ENCODE data around the gene ADPRH. TPM values are rescaled to one million over a fixed set of nuclear protein-coding genes. Genes with fewer than 3 reads are reported as not detected.

Gene ADPRH
- total RNA-seq (2012; rRNA removed) (under 0.01 TPM in 2 replicates), polyA plus RNA-seq (2012; rRNA removed) (0.06 and 0.12 TPM in 2 replicates), Bru-seq, nascent RNA (percentile 11 among the genes with signal in this experiment), BruChase-seq, experiment 1, labeled RNA remaining after a 6-hour chase (percentile 14 among the genes with signal in this experiment), BruChase-seq, experiment 2, labeled RNA remaining after a 2-hour chase (not detected)
- polyA plus RNA-seq (2012; cell fraction: cytosol; rRNA removed) = 0.07 and 0.12 TPM in 2 replicates
- 0.02 TPM in 2 replicates for polyA plus RNA-seq (2012; cell fraction: nucleus; rRNA removed; ENCODE audit: low replicate concordance)
- long read RNA-seq = 0 reads

DNA sequence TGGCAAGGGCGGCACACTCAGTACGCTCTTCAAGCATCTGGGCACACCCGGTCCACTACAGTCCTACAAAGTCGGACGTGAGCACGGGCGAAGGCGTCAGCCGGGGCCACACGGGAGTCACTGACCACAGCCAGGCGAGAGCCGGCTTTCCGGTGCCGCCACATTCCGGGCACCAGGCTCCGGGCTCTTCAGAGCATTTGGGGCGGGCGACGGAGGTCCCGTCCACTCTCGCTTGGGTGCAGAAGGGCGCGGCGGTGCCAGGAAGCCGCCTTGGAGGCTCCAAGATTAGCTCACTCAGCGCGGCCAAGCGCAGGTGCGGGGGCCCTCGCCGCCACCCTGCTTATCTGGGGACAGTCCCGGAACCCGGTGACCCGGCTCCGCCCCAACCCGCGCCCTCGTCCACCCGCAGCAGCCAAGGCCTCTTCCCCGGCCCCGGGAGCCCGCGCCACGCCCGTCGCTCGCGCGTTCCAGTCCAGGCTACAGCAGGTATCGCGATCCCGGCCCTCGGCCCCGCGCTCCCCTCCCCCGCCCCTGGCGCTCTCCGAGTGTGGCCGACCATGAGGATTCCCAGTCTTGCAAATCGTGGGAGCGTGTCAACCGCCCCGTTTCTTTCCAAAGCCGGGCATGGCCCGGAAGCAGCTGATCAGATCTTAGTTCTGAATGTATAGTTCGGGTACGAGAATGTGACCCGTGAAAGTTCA is at the start of gene ADPRH:
ADPRH (plus strand) TSS at position 127 of the 701 bp plus-strand sequence. CDS start 2,678 bp downstream, outside the sequence.
- Histone ChIP-seq H2BK20ac (ENCODE audit: low read depth, low read length) (no peak within 1 kb of the TSS), H3K23ac (ENCODE audit: low read depth, low read length) (peak within 1 kb of the TSS; percentile 56), H3K4me2 (ENCODE audit: low read depth, low read length) (peak within 1 kb of the TSS; percentile 74), H3K36me3 (ENCODE audit: control insufficient read depth, insufficient read depth, low read length) (no peaks in the 10 kb centered on the region), H4K8ac (ENCODE audit: low read depth in 2 of 2, low read length in 2 of 2) (peak within 1 kb of the TSS; percentile 58 to 83), H2BK5ac (ENCODE audit: low read depth, low read length, poor library complexity, severe bottlenecking) (no peak within 1 kb of the TSS), H2AK5ac (ENCODE audit: low read depth, low read length) (no peak within 1 kb of the TSS), H3K14ac (replicated peaks; ENCODE audit: low read depth, low read length) (peak within 1 kb of the TSS; percentile 1; the same call in 1 of the 2 replicates), H2AK9ac (replicated peaks; ENCODE audit: low read depth, low read length, poor library complexity) (peak within 1 kb of the TSS; percentile 66), H3K79me1 (ENCODE audit: low read depth in 1 of 2, low read length in 2 of 2) (no peaks in the 10 kb centered on the region), H2BK120ac (ENCODE audit: low read depth, low read length) (no peak within 1 kb of the TSS), H3K4me3 (ENCODE audit: insufficient read depth, low read depth, low read length) (peak within 1 kb of the TSS; percentile 39), H4K91ac (ENCODE audit: insufficient read depth, low read depth, low read length) (no peak within 1 kb of the TSS), H3K9me3 (ENCODE audit: control insufficient read depth, insufficient read depth, low read length) (no peaks in the 10 kb centered on the region), H3K18ac (ENCODE audit: low read depth, low read length) (no peak within 1 kb of the TSS), H4K5ac (ENCODE audit: low read depth, low read length) (no peak within 1 kb of the TSS; the same call in 1 of the 2 replicates), H3K56ac (ENCODE audit: extremely low read depth, insufficient read depth, low read length) (no peak within 1 kb of the TSS), H2AFZ (replicated peaks; ENCODE audit: low read length, poor library complexity) (peak within 1 kb of the TSS; percentile 89), H3K4me1 (ENCODE audit: control insufficient read depth, insufficient read depth, low read length) (no peaks in the 10 kb centered on the region), H3K27me3 (ENCODE audit: control insufficient read depth, insufficient read depth, low read length) (peaks cover 3% of the 10 kb centered on the region), H3K9me1 (ENCODE audit: insufficient read depth, low read length) (no peaks in the 10 kb centered on the region; the same call in 1 of the 2 replicates), H3K4ac (ENCODE audit: low read depth, low read length) (peak within 1 kb of the TSS; percentile 39; the same call in 1 of the 2 replicates), H3K9ac (ENCODE audit: low read depth, low read length) (peak within 1 kb of the TSS; percentile 45; the same call in 1 of the 2 replicates), H2BK15ac (ENCODE audit: low read depth, low read length) (0 out of 3 replicates have a peak within 1 kb of the TSS, but pooled peaks have one; percentile 40), H4K20me1 (ENCODE audit: insufficient read depth, low read length) (no peaks in the 10 kb centered on the region), H3K27ac (ENCODE audit: insufficient read depth, low read length) (no peak within 1 kb of the TSS)
- in situ Hi-C loops (cut with MboI; ENCODE audit: low sequenced_read_pairs) (loop anchor here (25.0 kb wide), 1 partner anchor 692 kb away; no protein-coding TSS in a partner anchor), intact Hi-C loops (cut with micrococcal nuclease) (no loop called here), dilution Hi-C loops (cut with HindIII; ENCODE audit: low sequenced_read_pairs, unreplicated experiment) (no loop called here)
- DNase-seq (peak; percentile 17), ATAC-seq (ENCODE audit: low read depth) (peak; percentile 88)
- no TSS peak for BruUV-seq (replicated peaks)
- ChIA-PET POLR2A (ENCODE audit: unreplicated experiment) (no interaction called here), CTCF (no interaction called here)
- 5% methylated on average over 46 of the region's 68 CpGs; no CpG with 5 or more reads in 1 of the 2 experiments for WGBS, 2 experiments (ENCODE audit: extremely low coverage in 2 of 2, insufficient read length in 1 of 2)
- TF ChIP-seq ELK1 (IDR thresholded peaks at IDR 0.05; ENCODE audit: borderline replicate concordance, low read depth, low read length) (no peak), CTCF (conservative IDR thresholded peaks at IDR 0.05; ENCODE audit: low read depth, low read length) (no peak), NFE2L2 (IDR thresholded peaks at IDR 0.05; ENCODE audit: low read depth, low read length) (no peak), RFX5 (IDR thresholded peaks at IDR 0.05; ENCODE audit: low read depth, low read length) (no peak), CHD1 (IDR thresholded peaks at IDR 0.05; ENCODE audit: low read depth, low read length) (no peak), MAFK (IDR thresholded peaks at IDR 0.05; ENCODE audit: low read depth, low read length) (no peak), BHLHE40 (IDR thresholded peaks at IDR 0.05; ENCODE audit: low read depth, low read length) (no peak), CEBPB (IDR thresholded peaks at IDR 0.05; ENCODE audit: low read depth, low read length) (no peak)
- TF ChIP-seq, protein P1, sequence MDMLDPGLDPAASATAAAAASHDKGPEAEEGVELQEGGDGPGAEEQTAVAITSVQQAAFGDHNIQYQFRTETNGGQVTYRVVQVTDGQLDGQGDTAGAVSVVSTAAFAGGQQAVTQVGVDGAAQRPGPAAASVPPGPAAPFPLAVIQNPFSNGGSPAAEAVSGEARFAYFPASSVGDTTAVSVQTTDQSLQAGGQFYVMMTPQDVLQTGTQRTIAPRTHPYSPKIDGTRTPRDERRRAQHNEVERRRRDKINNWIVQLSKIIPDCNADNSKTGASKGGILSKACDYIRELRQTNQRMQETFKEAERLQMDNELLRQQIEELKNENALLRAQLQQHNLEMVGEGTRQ (IDR thresholded peaks at IDR 0.05; ENCODE audit: low read depth, low read length) = no peak
